Activated naive CD8-positive, alpha-beta T cell treated with anti-CD3 and anti-CD28 coated beads, Interleukin-2, amount 10 ng/mL, durations not matched to agents 7 days and 5 days (primary cell): ENCODE results near the gene BARHL1. TPM values are rescaled to one million over a fixed set of nuclear protein-coding genes. Genes with fewer than 3 reads are reported as not detected.

ENCODE experiments used
- ATAC-seq: fragments of 150-1000 bp; cut with Tn5 transposase; one replicate; pipeline ENCODE4 v1.10.0; 2021; ENCODE audit warnings: low read depth, moderate library complexity
- POLR2A ChIA-PET: fragments of 350-600 bp; sonication (Branson Sonifier 250); formaldehyde crosslinking; loops from one replicate; lab custom pipeline; 2021; ENCODE audit warnings: antibody characterized with exemption; lab: Charles Lee
- DNase-seq: peaks from one replicate; pipeline ENCODE4 v3.0.0; 2021
- H3K27ac Mint-ChIP-seq: one replicate; pipeline ENCODE4 v1.8.0; 2022; ENCODE audit warnings: mild to moderate bottlenecking, mixed read lengths
- H3K27me3 Mint-ChIP-seq: one replicate; pipeline ENCODE4 v1.8.0; 2022; ENCODE audit warnings: mild to moderate bottlenecking, moderate library complexity, mixed read lengths
- H3K36me3 Mint-ChIP-seq: one replicate; pipeline ENCODE4 v1.8.0; 2021; ENCODE audit warnings: mild to moderate bottlenecking, mixed read lengths
- H3K4me1 Mint-ChIP-seq: one replicate; pipeline ENCODE4 v1.8.0; 2021; ENCODE audit warnings: mixed read lengths
- H3K4me3 Mint-ChIP-seq: one replicate; pipeline ENCODE4 v1.8.0; 2022; ENCODE audit warnings: mild to moderate bottlenecking, moderate library complexity, mixed read lengths
- H3K9me3 Mint-ChIP-seq: one replicate; pipeline ENCODE4 v1.8.0; 2021; ENCODE audit warnings: mixed read lengths
- total RNA-seq, 2 experiments: library from RNA; stranded (reverse); gene quantifications; one replicate each; pipeline ENCODE4 v1.2.3, GENCODE V29; 2021

BARHL1 gene
- total RNA-seq, 2 experiments from 2014 or later: not detected

DNA sequence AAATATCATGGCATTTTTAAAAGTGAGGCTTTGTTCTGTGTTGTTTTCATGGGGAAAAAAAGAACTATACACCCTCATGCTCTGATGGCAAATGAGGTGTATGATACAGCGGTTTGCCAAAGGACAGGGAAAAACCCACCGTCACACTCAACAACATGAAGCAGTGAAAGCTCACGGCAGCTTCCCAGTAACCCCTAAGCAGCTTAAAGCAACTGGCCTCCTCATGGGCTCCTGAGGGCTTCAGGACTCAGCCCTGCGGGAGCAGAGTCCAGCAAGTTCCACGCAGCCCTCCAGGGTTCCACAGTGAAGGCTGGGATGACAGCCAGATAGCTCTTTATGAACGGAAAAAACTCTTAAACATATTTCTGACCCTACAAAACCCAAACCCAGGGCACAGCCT lies 12.9 kb downstream of the BARHL1 start:
- peaks cover under 1% of the 10 kb centered on the region for H3K36me3 Mint-ChIP-seq
- no peak overlapping the region for H3K27ac Mint-ChIP-seq
- peaks cover 19% of the 10 kb centered on the region for H3K27me3 Mint-ChIP-seq
- no peaks in the 10 kb centered on the region for H3K9me3 Mint-ChIP-seq
- DNase-seq (no peak), ATAC-seq (no peak)
- peaks cover 3% of the 10 kb centered on the region for H3K4me1 Mint-ChIP-seq
- POLR2A ChIA-PET: no interaction called here
- no peak overlapping the region for H3K4me3 Mint-ChIP-seq

GRCh38 chr9:132596200-132596599 lies 13.8 kb downstream of the BARHL1 start:
- Mint-ChIP-seq H3K4me1 (peaks cover 3% of the 10 kb centered on the region), H3K27ac (no peak overlapping the region), H3K4me3 (no peak overlapping the region), H3K27me3 (peaks cover 14% of the 10 kb centered on the region), H3K36me3 (peaks cover 2% of the 10 kb centered on the region), H3K9me3 (no peaks in the 10 kb centered on the region)
- POLR2A ChIA-PET: no interaction called here
- no peak for ATAC-seq
- no peak for DNase-seq

DNA sequence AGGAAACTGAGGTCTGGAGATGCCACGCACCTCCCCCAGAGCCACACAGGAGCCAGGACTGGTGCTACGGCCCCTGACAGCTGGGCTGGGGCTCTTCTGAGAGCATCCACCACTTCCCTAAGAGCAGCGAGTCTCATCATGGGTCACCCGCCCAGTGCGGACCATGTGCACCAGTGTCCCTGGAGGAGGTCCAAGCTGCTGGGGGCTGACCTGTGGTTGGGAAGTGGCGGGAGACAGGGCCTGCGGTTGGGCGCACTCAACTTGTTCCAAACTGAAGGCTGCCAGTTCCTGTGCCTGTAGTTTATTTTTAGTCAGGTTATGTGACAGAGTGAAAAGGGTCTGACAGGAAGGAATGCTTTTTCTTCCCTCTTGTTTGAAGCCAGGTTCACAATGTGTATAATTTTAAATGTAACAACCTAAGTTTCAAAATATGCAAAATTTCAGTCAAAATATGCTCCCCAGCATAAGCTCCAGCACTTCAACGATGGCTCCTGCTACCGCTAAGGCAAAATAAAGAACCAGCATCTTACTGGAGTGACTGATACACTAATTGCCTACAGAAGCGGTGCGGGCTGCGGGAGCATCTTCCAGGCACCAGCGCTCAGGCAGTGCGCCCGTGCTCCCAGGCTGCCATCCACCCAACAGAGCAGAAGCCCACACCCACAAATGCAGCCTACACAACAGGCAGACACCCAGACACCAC lies 14.8 kb downstream of the BARHL1 start:
- Mint-ChIP-seq H3K4me1 (peaks cover 7% of the 10 kb centered on the region), H3K27ac (no peak overlapping the region), H3K27me3 (peaks cover 4% of the 10 kb centered on the region), H3K4me3 (no peak overlapping the region), H3K36me3 (peaks cover 2% of the 10 kb centered on the region), H3K9me3 (no peaks in the 10 kb centered on the region)
- DNase-seq (no peak), ATAC-seq (no peak)
- POLR2A ChIA-PET: no interaction called here

DNA sequence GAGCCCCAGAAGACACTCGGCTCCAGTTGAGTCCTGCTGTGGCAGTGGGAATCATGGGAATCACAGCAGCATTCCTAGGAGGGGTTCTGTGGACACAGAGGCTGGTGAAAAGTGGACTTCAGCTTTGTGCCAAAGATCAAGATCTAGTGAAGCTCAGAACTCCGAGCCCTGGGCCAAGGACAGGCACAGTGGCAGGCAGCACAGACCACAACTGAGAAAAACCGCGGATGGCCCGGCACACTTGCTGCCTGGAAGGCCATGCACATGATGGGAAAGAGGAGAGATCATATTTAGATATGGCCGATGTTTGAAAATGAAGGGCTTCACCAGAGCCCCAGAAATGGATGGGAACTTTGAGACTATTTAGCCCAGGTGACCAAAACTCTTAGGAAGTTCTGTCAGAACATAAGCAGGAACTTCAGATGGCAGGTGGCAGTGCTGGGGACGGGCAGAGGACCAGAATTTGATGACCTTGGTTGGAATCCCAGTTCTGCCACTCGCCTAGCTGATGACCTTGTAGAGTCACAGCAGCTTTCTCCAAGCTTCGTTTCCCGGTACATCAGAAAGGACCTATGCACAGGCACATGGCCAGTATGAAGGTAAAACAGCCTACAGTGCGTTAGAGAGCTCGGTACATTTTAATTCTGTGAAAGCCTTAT lies 18.0 kb downstream of the BARHL1 start:
- DNase-seq (no peak), ATAC-seq (no peak)
- H3K27me3 Mint-ChIP-seq: no peaks in the 10 kb centered on the region
- H3K27ac Mint-ChIP-seq: no peak overlapping the region
- H3K9me3 Mint-ChIP-seq: no peaks in the 10 kb centered on the region
- POLR2A ChIA-PET: interaction anchor here (0.6 kb wide), 1 partner anchor 23 kb away, joined by 5 read pairs; no protein-coding TSS in a partner anchor
- H3K36me3 Mint-ChIP-seq: peaks cover 3% of the 10 kb centered on the region
- no peak overlapping the region for H3K4me3 Mint-ChIP-seq
- H3K4me1 Mint-ChIP-seq: peaks cover 10% of the 10 kb centered on the region

DNA sequence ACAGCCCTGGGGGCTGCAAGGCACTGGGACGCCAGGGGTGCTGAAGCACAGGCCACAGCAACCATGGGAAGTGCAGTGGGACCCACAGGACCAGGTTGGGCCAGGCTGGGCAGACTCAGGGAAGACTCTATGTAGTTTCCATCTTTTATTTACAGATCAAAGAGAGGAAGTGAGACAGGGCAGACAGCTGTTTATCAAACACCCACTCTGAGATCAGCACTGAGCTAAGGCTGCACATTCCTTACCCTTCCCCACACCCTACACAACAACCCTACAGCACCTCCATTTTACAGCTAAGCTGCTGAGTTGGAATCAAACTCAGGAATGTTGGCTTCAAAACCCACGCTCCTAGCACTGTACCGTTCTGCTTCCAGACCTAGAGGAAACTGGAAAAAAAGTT lies 19.8 kb downstream of the BARHL1 start:
- Mint-ChIP-seq H3K9me3 (no peaks in the 10 kb centered on the region), H3K27ac (no peak overlapping the region), H3K36me3 (peaks cover 6% of the 10 kb centered on the region), H3K4me3 (no peak overlapping the region), H3K27me3 (no peaks in the 10 kb centered on the region), H3K4me1 (peaks cover 7% of the 10 kb centered on the region)
- DNase-seq (no peak), ATAC-seq (no peak)
- POLR2A ChIA-PET: no interaction called here

DNA sequence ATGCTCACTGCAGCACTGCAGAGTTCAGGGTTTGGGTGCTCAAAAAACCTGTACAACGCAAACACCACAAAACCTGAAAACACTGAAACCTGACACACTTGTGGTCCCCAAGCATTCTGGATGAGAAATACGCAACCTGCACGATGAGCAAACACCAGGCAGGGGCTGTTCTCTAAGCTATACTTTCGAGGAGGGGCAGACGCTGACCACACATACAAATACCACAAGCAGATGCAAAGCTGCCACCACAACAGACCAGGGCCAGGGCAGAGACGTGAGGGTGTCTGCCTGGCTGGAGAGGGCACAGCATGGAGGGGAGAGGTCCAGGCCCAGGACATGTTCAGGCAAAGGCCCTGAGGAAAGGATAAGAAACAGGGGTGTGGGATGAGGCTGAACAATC lies 23.0 kb downstream of the BARHL1 start:
- Mint-ChIP-seq H3K4me3 (no peak overlapping the region), H3K27me3 (no peaks in the 10 kb centered on the region), H3K9me3 (no peaks in the 10 kb centered on the region), H3K36me3 (peaks cover 9% of the 10 kb centered on the region), H3K4me1 (peaks cover 7% of the 10 kb centered on the region), H3K27ac (no peak overlapping the region)
- DNase-seq: no peak
- POLR2A ChIA-PET: interaction anchor here (0.6 kb wide), 1 partner anchor 216 kb away, joined by 7 read pairs; no protein-coding TSS in a partner anchor
- no peak for ATAC-seq

GRCh38 chr9:132606066-132606465 lies 23.7 kb downstream of the BARHL1 start:
- POLR2A ChIA-PET: no interaction called here
- no peak for DNase-seq
- Mint-ChIP-seq H3K36me3 (peaks cover 9% of the 10 kb centered on the region), H3K27ac (no peak overlapping the region), H3K27me3 (no peaks in the 10 kb centered on the region), H3K4me3 (no peak overlapping the region), H3K4me1 (peaks cover 7% of the 10 kb centered on the region), H3K9me3 (no peaks in the 10 kb centered on the region)
- ATAC-seq: no peak

DNA sequence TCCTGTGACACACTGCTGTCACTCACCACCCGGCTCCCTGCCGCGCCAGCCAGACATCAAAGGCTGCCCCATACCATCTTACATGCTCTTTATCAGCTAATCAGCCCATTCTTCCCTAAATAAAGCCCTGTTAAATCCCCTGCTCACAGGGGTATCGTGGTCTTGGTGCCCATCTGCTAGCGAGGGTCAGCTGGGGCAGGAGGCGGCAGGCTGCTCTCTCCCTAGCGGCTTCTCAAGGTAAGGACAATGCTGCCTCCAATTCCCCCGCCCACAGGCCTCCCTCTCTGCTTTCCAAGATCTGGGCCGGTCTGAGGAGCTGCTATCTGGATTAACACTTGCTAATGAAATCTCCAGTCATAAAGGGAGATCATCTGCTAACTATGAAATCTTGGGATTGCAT lies 26.8 kb downstream of the BARHL1 start:
- peaks cover 9% of the 10 kb centered on the region for H3K36me3 Mint-ChIP-seq
- ATAC-seq (no peak), DNase-seq (no peak)
- H3K27ac Mint-ChIP-seq: no peak overlapping the region
- H3K9me3 Mint-ChIP-seq: no peaks in the 10 kb centered on the region
- no peak overlapping the region for H3K4me3 Mint-ChIP-seq
- no peaks in the 10 kb centered on the region for H3K4me1 Mint-ChIP-seq
- POLR2A ChIA-PET: no interaction called here
- H3K27me3 Mint-ChIP-seq: no peaks in the 10 kb centered on the region

DNA sequence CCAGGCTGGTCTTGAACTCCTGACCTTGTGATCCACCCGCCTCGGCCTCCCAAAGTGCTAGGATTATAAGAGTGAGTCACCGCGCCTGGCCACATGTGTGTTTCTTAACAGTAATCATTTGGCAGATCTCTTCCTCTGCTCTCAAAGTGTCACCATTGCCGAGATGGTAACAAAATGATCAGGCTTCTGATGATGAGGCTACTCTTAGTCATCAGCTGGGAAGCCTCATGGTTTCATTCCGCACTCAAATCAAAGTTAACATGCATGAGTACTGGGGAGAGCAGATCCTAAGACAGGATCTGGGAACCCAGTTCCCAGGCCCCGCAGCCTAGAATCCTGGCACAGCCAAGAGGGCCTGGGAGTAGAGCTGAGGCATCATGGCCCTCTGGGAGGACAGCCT lies 27.4 kb downstream of the BARHL1 start:
- no peaks in the 10 kb centered on the region for H3K4me1 Mint-ChIP-seq
- DNase-seq: no peak
- no peak for ATAC-seq
- peaks cover 12% of the 10 kb centered on the region for H3K36me3 Mint-ChIP-seq
- H3K9me3 Mint-ChIP-seq: no peaks in the 10 kb centered on the region
- H3K27ac Mint-ChIP-seq: no peak overlapping the region
- POLR2A ChIA-PET: no interaction called here
- no peaks in the 10 kb centered on the region for H3K27me3 Mint-ChIP-seq
- no peak overlapping the region for H3K4me3 Mint-ChIP-seq

DNA sequence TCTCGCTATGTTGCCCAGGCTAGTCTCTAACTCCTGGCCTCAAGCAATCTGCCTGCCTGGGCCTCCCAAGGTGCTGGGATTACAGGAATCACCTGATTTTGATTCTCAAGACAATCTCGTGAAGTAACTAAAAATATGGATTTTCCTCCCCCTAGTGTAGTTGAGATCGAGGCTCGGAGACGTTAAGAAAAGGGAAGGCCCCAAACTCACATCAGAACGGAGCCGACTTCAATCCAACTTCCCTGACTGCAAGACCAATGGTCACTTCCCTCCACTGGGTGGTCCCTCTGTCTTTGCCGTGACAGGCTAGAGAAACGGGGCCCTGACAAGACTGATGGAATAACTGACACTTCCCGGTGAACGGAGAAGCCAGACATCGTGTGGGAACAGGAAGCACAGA lies 28.3 kb downstream of the BARHL1 start:
- DNase-seq (no peak), ATAC-seq (no peak)
- POLR2A ChIA-PET: no interaction called here
- peaks cover 9% of the 10 kb centered on the region for H3K36me3 Mint-ChIP-seq
- H3K4me1 Mint-ChIP-seq: no peaks in the 10 kb centered on the region
- no peak overlapping the region for H3K27ac Mint-ChIP-seq
- no peak overlapping the region for H3K4me3 Mint-ChIP-seq
- H3K27me3 Mint-ChIP-seq: no peaks in the 10 kb centered on the region
- H3K9me3 Mint-ChIP-seq: no peaks in the 10 kb centered on the region

DNA sequence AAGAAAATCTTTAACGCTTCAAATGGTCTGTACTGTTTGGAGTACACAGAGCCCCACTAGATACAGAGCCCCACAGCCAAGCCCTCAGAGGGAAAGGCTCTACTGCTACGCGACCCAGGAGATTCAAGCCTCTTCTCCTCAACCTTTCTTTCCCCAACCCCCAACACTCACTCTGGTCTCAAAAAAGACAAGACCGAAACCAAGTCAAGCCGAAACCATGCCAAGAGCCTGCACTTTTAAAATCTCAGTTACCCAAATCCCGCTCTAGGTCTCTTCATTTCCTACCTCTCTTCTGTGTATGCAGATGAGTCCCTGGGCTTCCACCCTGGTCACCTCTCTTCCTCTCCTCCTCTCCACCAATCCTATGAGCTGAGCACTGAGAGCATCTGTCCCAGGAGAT lies 31.9 kb downstream of the BARHL1 start:
- H3K4me1 Mint-ChIP-seq: peaks cover 9% of the 10 kb centered on the region
- H3K4me3 Mint-ChIP-seq: no peak overlapping the region
- POLR2A ChIA-PET: no interaction called here
- H3K27me3 Mint-ChIP-seq: no peaks in the 10 kb centered on the region
- H3K36me3 Mint-ChIP-seq: peaks cover 8% of the 10 kb centered on the region
- ATAC-seq: no peak
- H3K27ac Mint-ChIP-seq: no peak overlapping the region
- no peaks in the 10 kb centered on the region for H3K9me3 Mint-ChIP-seq
- no peak for DNase-seq

DNA sequence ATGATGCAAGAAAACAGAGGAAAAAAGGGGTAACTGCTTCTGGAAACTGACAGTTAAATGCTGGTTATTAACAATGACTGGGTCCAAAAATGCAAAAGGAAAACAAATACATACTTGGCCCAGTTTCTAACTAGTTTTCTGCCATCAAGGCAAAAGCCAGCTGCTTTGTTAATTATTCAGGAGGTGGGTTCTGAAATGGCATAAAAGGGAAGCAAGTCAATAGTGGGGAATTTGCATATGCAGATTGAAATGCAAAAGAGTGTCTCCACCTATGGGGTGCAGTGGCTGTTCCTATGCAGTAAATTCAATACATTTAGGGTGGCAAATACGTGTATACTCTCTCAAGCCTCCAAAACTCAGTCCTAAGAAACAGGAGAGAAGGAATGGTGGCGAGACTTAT lies 33.4 kb downstream of the BARHL1 start:
- Mint-ChIP-seq H3K4me1 (peaks cover 9% of the 10 kb centered on the region), H3K27me3 (no peaks in the 10 kb centered on the region), H3K27ac (no peak overlapping the region), H3K36me3 (peaks cover 8% of the 10 kb centered on the region), H3K4me3 (no peak overlapping the region), H3K9me3 (no peaks in the 10 kb centered on the region)
- ATAC-seq (no peak), DNase-seq (no peak)
- POLR2A ChIA-PET: no interaction called here

GRCh38 chr9:132616725-132617124 lies 34.3 kb downstream of the BARHL1 start:
- H3K27me3 Mint-ChIP-seq: no peaks in the 10 kb centered on the region
- peaks cover 8% of the 10 kb centered on the region for H3K36me3 Mint-ChIP-seq
- no peak for ATAC-seq
- H3K27ac Mint-ChIP-seq: no peak overlapping the region
- H3K4me3 Mint-ChIP-seq: no peak overlapping the region
- H3K4me1 Mint-ChIP-seq: peaks cover 9% of the 10 kb centered on the region
- POLR2A ChIA-PET: no interaction called here
- no peak for DNase-seq
- no peaks in the 10 kb centered on the region for H3K9me3 Mint-ChIP-seq

GRCh38 chr9:132622159-132622558 lies 39.8 kb downstream of the BARHL1 start:
- DNase-seq (no peak), ATAC-seq (no peak)
- H3K27ac Mint-ChIP-seq: no peak overlapping the region
- H3K4me3 Mint-ChIP-seq: no peak overlapping the region
- POLR2A ChIA-PET: no interaction called here
- no peaks in the 10 kb centered on the region for H3K27me3 Mint-ChIP-seq
- H3K9me3 Mint-ChIP-seq: no peaks in the 10 kb centered on the region
- peaks cover under 1% of the 10 kb centered on the region for H3K4me1 Mint-ChIP-seq
- peaks cover 4% of the 10 kb centered on the region for H3K36me3 Mint-ChIP-seq
